ENCODE measurements around the gene PNMT. TPM values are rescaled to one million over a fixed set of nuclear protein-coding genes. Genes with fewer than 3 reads are reported as not detected.

Gene PNMT
- polyA plus RNA-seq, 1 of the 3 experiments (the other 2 are of a cell fraction) = 0.07 TPM

- no peak overlapping the region for H3K9ac ChIP-seq
- H3K4me2 ChIP-seq = no peak overlapping the region
- no peaks in the 10 kb centered on the region for H3K9me2 ChIP-seq
- no peaks in the 10 kb centered on the region for H4K20me1 ChIP-seq (ENCODE audit: insufficient read depth)
- ChIA-PET CTCF (interaction anchor here (0.7 to 15.8 kb wide), 4 partner anchors 9 to 40 kb away, joined by 4 to 149 read pairs (median 7); no protein-coding TSS in a partner anchor), POLR2A (no interaction called here)
- no peak overlapping the region for H3K27ac ChIP-seq (ENCODE audit: low read depth in 2 of 2, low read length in 1 of 2)
- peaks cover 0 to 37% of the 10 kb centered on the region in 2 experiments for H3K36me3 ChIP-seq (replicated peaks in 1 of 2; ENCODE audit: control insufficient read depth in 1 of 2, insufficient read depth in 2 of 2, low read length in 1 of 2)
- no peaks in the 10 kb centered on the region for H3K27me3 ChIP-seq (ENCODE audit: insufficient read depth)
- DNase-seq = no peak
- 92% methylated on average over 7 of the region's 8 CpGs for WGBS (ENCODE audit: low lambda C conversion rate)
- no peaks in the 10 kb centered on the region for H3F3A ChIP-seq (replicated peaks; ENCODE audit: insufficient read depth)
- H3K9me3 ChIP-seq = no peaks in the 10 kb centered on the region
- H2AFZ ChIP-seq (ENCODE audit: low read depth) = no peak overlapping the region
- no peaks in the 10 kb centered on the region for H3K79me2 ChIP-seq (ENCODE audit: insufficient read depth)
- no peak overlapping the region for H3K4me3 ChIP-seq (ENCODE audit: low read depth in 2 of 2, low read length in 1 of 2)
- H3K4me1 ChIP-seq (ENCODE audit: control insufficient read depth in 1 of 2, insufficient read depth in 2 of 2, low read depth in 1 of 2, low read length in 1 of 2) = peaks cover 0 to 9% of the 10 kb centered on the region in 2 experiments; a peak in 1 of 4 replicates
- TF ChIP-seq CHD2 (IDR thresholded peaks at IDR 0.05; ENCODE audit: low read length, partially characterized antibody) (no peak), EZH2phosphoT487 (IDR thresholded peaks at IDR 0.05; ENCODE audit: borderline replicate concordance, low read depth) (no peak), SIN3A (IDR thresholded peaks at IDR 0.05; ENCODE audit: borderline replicate concordance, low read depth, low read length) (no peak), POLR2AphosphoS5 (IDR thresholded peaks at IDR 0.05; ENCODE audit: low read depth, low read length) (no peak), NFIC (IDR thresholded peaks at IDR 0.05; ENCODE audit: borderline replicate concordance) (no peak), NRF1 (IDR thresholded peaks at IDR 0.05; ENCODE audit: low read depth, low read length) (no peak)
- TF ChIP-seq, protein P1, sequence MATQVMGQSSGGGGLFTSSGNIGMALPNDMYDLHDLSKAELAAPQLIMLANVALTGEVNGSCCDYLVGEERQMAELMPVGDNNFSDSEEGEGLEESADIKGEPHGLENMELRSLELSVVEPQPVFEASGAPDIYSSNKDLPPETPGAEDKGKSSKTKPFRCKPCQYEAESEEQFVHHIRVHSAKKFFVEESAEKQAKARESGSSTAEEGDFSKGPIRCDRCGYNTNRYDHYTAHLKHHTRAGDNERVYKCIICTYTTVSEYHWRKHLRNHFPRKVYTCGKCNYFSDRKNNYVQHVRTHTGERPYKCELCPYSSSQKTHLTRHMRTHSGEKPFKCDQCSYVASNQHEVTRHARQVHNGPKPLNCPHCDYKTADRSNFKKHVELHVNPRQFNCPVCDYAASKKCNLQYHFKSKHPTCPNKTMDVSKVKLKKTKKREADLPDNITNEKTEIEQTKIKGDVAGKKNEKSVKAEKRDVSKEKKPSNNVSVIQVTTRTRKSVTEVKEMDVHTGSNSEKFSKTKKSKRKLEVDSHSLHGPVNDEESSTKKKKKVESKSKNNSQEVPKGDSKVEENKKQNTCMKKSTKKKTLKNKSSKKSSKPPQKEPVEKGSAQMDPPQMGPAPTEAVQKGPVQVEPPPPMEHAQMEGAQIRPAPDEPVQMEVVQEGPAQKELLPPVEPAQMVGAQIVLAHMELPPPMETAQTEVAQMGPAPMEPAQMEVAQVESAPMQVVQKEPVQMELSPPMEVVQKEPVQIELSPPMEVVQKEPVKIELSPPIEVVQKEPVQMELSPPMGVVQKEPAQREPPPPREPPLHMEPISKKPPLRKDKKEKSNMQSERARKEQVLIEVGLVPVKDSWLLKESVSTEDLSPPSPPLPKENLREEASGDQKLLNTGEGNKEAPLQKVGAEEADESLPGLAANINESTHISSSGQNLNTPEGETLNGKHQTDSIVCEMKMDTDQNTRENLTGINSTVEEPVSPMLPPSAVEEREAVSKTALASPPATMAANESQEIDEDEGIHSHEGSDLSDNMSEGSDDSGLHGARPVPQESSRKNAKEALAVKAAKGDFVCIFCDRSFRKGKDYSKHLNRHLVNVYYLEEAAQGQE (IDR thresholded peaks at IDR 0.05; ENCODE audit: low read depth, low read length) = no peak
- TF ChIP-seq, protein P2, sequence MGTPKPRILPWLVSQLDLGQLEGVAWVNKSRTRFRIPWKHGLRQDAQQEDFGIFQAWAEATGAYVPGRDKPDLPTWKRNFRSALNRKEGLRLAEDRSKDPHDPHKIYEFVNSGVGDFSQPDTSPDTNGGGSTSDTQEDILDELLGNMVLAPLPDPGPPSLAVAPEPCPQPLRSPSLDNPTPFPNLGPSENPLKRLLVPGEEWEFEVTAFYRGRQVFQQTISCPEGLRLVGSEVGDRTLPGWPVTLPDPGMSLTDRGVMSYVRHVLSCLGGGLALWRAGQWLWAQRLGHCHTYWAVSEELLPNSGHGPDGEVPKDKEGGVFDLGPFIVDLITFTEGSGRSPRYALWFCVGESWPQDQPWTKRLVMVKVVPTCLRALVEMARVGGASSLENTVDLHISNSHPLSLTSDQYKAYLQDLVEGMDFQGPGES (IDR thresholded peaks at IDR 0.05; ENCODE audit: low read depth, low read length) = no peak
These were observed 6.3 kb upstream of the PNMT start for GRCh38 chr17:39661744-39662541.
